NCI-H2107 treated with DMSO at 0.1 percent for 48 hours (cell line): ENCODE measurements around the gene CD36.

Source experiments
- DNase-seq: peaks from one replicate; lab custom pipeline; 2025; ENCODE audit not compliant: unreplicated experiment; lab: John Stamatoyannopoulos, UW

Gene CD36

DNA sequence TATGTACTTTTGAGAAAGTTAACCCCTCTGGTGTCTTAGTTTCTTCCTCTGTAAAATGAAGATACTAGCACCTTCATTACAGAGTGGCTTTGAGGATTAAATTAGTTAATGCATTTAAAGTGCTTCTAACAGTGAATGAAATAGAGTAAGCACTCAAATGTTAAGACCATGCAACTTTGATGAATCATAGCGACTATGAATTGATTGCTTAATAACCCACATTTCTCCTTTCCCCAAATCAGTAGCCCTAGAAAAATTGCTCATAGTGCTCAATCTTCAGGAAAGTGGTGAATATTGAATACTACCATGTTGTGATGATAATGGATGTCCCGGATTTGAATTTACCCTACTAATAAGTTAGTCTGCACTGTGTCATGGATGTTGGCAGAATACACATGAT lies 48.1 kb downstream of the CD36 start:
- DNase-seq = no peak

DNA sequence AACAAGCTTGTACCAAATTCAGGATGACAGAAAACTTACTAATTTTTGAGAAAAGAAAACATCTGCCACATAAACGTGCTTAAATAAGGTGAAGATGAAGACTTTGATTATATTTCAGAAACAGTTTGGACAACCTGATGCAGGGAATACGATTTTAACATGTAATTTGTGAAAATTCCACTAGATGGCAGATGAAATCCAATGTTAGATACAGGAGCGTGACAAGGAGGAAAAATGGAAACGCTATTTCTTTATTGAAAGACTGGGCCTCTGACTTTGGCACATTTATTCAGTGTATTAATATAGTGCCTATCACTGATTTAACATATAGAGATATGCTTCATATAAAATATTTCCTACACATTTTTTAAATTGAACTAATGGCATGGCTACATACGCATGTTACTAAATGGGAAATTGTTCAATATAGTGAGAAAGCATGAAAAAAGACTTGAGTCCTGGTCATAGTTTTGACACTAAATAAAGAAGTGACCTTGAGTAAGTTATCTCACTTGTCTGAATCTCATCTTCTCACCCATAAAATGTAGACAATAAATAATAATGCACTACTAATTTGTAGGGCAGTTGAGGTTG lies 60.7 kb downstream of the CD36 start:
- peak; percentile 82 for DNase-seq

DNA sequence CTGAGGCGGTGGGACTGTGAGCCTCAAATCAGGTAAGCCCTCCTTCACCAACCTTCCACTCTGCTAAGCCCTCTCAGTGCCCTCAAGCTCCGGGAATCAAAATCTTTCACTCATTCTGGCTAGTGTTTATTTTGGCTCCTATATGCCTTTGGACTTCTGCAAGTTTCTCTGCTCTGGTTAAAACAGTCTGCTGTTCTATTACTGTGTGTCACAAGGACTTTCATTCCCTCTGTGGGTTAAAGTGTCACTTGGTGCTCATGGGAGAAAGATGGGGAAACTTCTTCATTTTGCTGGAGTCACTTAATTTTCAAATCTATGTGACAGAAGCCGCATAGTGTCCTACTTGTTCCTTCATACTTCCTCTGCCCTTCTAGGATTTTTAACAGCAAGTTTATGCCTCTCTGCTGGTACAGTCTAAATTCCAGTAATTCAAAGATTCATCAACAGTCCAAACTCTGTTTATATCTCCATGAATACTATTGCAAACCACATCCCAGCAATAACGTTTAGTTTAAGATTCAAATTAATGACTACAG lies 61.3 kb downstream of the CD36 start:
- no peak for DNase-seq

DNA sequence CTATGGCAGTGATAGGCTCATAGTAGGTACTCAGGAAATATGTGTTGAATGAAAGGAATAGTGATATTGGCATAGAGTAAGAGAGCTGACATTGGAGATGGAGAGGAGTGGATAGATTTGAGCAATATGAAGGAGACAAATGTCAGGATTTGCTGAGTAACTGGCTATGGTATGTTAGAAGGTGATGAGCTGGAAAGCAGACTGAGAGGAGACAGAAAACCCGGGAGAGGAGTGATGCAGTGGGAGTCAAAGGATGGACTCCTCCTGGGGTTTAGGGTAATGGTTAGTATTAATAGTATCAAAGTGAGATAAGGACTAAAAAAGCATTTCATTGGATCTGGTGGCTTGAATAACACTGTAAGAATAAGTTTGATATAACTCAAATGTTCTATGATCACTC lies 64.8 kb downstream of the CD36 start:
- no peak for DNase-seq

DNA sequence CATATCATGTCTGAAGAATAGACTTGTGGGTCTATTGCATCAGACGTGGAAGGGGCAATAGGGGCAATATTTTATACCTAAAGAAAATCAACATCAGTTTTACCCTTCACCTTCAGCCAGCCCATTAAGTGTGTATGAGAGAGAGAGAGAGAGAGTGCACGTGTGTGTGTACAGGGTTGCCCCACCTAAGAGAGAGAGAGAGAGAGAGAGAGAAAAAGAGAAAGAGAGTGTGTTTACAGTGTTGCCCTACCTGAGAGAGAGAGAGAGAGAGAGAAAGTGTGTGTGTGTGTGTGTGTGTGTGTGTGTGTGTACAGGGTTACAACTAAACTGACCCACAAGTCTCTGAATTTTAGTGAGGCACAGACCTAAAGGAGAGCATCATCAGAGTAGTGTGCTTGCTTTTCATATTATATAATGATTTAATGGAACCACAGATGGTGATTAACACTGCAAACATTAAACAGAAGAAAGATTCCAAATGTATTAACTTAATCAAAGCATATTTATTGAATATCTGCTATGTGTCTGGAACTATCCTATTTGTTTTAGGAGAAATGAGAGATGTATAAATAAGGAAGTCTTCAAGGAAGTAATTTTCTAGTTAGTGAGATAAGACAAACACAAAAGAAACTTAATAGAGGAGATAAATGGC lies 66.8 kb downstream of the CD36 start:
- no peak for DNase-seq

DNA sequence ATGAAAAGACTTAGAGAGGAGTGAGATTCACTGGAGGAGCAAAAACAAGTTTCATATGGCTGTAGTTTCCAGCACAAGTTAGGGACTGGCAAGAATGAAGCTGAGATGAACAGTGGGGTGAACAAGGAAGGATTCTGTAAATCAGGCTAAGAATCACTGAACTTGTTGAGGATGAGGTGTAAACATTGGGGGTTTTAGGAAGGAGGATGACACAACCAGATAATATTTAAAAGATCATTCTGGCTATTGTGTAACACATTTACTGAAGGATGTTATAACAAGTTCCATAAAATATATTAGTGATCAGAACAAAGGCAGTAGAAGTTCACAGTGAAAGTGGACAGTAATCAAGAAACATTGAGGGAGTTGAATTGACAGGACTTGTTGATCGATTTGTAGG lies 68.9 kb downstream of the CD36 start:
- DNase-seq = no peak

DNA sequence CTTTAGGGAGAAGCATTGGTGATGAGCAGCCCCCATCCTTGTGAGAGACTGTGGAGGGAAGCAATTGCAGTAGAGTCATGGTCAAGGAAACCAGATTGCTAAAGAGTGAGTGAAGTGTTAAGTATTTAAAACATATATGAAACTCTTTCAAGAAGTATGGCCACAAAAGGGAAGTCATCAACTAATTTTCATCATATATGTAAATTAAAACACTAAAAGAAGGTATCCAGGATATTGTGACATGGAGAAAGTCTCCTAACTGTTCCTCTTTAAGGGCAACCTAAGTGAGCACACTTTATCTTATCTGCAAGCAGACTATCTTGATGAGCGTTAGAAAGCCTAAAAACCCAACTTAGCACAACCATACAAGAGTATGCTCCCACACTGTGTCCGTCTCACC lies 69.7 kb downstream of the CD36 start:
- DNase-seq = no peak

DNA sequence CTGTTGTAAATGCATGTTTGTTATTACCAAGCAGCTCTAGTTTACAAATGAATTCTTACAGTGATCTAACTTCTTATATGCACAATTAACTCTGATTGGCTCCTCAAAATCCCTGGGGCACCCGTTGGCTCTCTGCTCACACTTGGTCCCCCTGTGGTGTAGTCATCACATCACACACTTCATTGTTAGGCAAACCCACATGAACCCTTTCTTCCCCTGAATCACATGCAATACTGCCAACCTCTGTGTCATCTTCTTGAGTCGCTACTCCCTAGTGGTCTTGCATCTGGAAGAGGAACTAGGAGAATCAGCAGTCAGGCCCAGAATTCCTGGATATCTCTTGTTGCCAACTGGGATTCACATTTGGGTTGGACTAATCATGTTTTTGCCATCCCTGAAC lies 73.1 kb downstream of the CD36 start:
- no peak for DNase-seq

DNA sequence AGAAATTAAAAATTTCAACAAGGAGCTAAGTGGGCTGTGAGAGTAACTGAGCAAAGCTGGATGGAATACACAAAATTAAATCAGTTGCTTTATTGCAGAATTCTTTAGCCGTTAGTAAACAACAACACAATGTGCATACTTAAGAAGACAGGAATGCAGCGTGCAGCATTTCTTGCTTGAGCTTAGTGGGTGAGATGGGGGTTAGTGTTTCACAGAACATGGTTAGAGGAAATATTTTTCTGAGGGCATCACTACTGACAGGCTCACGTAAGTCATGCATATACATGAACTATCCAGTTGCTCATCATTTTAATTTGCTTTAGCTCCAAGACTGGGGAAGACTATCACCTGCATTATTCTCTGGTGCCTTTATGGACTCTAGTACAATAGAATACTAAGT lies 80.8 kb downstream of the CD36 start:
- DNase-seq = no peak

DNA sequence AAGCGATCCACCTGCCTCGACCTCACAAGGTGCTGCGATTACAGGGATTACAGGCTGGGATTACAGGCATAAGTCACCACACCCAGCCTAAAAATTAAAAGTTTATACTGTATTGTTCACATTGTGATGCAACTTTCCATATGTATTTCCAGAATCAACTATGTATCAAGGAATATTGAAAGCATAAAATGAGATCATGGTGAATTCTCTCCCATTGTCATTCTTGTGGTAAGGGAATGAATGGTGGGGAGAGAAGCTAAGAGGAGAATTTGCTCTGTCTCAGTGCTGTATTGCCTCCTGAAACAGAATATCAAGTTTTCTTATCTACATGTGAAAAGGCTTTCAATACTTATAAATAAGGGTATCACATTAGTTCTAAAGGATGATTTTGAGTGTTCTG lies 81.7 kb downstream of the CD36 start:
- DNase-seq = no peak

DNA sequence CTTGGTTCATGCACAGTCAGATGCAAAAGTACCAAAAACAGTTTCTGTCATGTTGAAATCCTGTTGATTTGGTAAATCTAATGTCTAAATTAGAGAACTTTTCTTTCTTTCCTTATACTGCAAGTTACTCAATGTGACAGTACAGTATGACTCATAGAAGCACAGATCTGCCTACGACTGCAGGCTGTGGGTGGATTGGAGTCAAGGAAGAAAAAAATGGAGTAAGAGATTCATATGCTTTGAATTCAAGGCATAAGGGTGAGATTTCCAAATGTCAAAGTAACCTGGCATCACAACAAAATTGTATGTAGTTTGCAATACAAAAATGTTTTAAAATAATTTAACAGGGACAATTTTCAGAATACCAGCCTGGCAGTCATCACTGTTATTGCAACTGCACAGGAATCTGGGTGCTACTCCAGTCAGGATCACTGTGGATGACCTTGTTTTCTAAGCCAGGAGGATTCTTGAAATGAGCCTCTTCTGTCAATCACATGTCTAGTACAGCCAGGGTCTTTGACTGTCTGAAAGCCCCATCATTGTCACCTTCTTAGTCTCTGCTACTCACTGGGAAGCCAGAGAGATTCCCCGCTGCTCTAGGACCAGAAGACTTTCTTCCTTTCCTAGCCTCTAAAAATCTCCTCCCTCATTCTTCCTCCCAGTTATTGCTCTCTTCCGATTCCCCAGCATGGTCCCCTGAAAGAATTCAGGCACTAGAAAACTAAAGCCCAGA lies 83.6 kb downstream of the CD36 start:
- DNase-seq = no peak

DNA sequence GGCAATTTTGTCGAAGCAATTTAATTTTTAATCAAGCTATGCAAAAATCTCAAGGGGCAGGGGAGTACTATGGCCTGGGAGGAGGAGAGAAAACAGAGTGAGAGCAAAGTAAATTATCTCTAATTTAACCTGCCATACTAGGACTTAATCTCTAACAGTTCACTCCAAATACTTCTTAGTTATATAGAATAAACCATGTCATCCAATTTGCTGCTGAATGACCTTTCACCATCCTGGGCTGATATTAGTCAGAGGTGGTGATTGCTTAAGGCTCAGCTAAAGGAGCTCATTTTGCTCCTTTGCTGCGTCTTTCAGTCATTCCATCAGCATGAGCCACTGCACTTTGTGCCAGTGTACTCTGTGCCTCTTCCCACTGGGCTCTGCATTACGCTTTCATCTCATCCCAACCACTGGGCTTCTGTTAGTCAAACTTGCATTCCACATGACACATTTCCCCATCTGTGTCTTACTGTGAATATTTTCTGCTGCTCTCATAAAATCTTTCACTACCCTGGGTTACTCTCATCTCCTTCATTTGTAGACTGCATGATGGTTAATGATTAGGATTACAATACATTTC lies 84.3 kb downstream of the CD36 start:
- no peak for DNase-seq

DNA sequence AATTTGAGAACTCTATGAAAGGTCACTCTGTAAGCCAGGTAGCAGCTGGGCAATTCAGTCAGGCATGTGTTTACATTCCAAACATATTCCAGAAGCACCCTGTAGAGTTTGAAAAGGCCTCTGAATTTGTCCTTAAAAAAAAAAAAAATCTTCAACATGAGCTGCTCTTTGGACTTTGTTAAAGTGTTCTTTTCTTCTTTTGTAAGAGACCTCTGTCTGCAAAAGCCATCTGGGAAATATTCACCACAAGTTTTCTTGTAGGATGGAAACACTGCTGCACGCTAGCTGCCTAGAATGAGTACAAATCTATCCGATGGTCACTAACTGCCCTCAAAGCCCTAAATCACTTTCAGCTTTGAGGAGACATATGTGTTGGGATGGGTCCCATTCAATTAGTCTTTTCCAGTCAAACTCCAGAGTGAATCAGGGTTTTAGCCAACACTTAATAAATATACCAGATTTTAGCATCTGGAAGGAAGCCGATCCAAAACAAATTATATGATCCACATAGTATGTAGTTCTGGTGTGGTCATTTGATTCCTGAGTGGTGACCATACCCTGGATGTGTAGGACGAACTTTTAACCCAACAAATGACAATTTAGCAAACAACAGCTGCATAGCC lies 85.9 kb downstream of the CD36 start:
- no peak for DNase-seq

DNA sequence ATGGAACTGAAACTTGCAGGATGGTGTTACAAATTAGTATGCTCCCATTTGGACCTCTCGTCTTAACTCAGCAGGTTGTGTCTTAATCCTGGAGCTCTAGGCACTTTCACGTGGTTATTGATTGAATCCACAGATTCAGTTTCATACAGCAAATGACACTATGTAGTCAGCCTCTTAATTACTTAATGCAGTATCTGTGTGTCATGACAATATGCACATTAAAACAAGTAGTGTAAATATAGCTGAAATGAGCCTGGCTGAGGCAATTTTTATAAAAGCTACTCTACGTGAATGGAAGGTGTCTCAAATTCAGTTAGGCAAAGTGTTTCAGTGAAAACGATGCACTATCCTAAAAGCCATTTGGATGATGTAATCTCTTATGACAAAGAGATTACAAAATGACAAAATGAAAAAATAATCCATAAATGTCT lies 86.8 kb downstream of the CD36 start:
- DNase-seq = peak; percentile 77
